IPS-15b (cell line): ENCODE measurements around the gene MICU1.
"Not testable (repeated sequence)": the region's sequence is repeated elsewhere in the genome, so short reads cannot be mapped to it uniquely, and the experiment has no call there.

Experiments used
- H3K27me3 ChIP-seq: one replicate; pipeline ENCODE4 v1.6.1; 2013; ENCODE audit warnings: low read length; ENCODE audit not compliant: control insufficient read depth, insufficient read depth
- H3K36me3 ChIP-seq: one replicate; pipeline ENCODE4 v1.6.1; 2013; ENCODE audit warnings: low read length; ENCODE audit not compliant: control insufficient read depth, insufficient read depth
- H3K4me1 ChIP-seq: one replicate; pipeline ENCODE4 v1.6.1; 2013; ENCODE audit warnings: mild to moderate bottlenecking, low read length; ENCODE audit not compliant: control insufficient read depth, insufficient read depth
- H3K4me3 ChIP-seq: one replicate; pipeline ENCODE4 v1.5.1; 2013; ENCODE audit warnings: low read depth, low read length
- H3K9ac ChIP-seq: one replicate; pipeline ENCODE4 v1.6.1; 2013; ENCODE audit warnings: low read depth, mild to moderate bottlenecking, low read length
- H3K9me3 ChIP-seq: one replicate; pipeline ENCODE4 v1.6.1; 2013; ENCODE audit warnings: mild to moderate bottlenecking, low read length; ENCODE audit not compliant: control insufficient read depth, insufficient read depth

Gene MICU1

DNA sequence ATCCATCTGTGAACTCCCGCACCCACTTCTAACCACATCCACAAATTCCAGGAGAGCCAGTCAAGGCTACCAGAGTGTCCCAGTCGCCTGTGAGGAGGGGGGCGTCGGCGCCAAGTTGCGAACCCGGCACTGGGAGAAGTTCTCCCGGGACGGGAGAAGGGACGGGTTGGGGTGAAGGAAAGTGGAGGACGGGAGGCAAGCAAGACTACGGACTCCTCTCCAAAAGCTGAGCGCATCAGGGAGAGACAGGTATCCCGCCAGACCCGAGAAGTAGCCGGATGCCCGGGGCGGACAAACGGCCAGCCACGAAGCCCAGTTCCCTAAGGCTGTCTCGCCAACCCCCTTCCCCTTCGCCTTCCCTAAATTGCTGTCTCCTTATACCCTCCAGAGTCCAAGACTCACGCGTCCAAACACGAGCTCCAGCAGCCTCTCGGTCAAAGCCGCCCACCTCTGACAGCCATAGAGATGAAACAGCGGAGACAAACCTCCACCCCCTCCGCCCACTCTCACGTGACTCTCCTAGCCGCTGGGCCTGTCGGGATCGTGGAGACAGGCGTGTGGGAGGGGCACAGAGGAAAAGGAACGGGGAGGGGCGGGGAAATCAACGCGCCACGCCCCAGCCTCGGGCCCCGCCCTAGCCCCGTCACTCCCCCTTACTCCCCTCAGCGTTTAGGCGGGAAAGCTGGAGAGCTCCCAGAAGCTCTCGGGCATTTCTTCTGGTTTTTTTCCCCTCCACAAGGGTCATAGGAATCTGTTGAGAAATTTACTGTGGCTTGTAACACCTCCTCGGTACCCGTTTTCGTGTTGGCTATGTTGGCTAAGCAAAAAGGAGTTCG lies at the start of gene MICU1:
MICU1 (minus strand) TSS at position 472 of the 836 bp plus-strand sequence. CDS start 59,286 bp downstream, outside the sequence.
- H3K36me3 ChIP-seq, result no peaks in the 10 kb centered on the region
- peak within 1 kb of the TSS; percentile 99 for H3K4me3 ChIP-seq
- no peaks in the 10 kb centered on the region for H3K27me3 ChIP-seq
- no peaks in the 10 kb centered on the region for H3K9me3 ChIP-seq
- H3K4me1 ChIP-seq, result peaks cover 3% of the 10 kb centered on the region
- peak within 1 kb of the TSS; percentile 82 for H3K9ac ChIP-seq

- H3K27me3 ChIP-seq, H3K36me3 ChIP-seq, H3K9ac ChIP-seq, H3K9me3 ChIP-seq, H3K4me1 ChIP-seq, H3K4me3 ChIP-seq: not testable (repeated sequence)
These were observed 48.3 kb upstream of the MICU1 start for GRCh38 chr10:72674174-72674573.

- Histone ChIP-seq H3K9me3 (no peaks in the 10 kb centered on the region), H3K9ac (no peak overlapping the region), H3K27me3 (no peaks in the 10 kb centered on the region), H3K4me3 (no peak overlapping the region), H3K4me1 (no peaks in the 10 kb centered on the region), H3K36me3 (no peaks in the 10 kb centered on the region)
These were observed 47.4 kb upstream of the MICU1 start for GRCh38 chr10:72673280-72673679.

- no peak overlapping the region for H3K9ac ChIP-seq
- no peak overlapping the region for H3K4me3 ChIP-seq
- no peaks in the 10 kb centered on the region for H3K9me3 ChIP-seq
- H3K36me3 ChIP-seq, result no peaks in the 10 kb centered on the region
- H3K4me1 ChIP-seq, result no peaks in the 10 kb centered on the region
- H3K27me3 ChIP-seq, result no peaks in the 10 kb centered on the region
These were observed 41.5 kb upstream of the MICU1 start for GRCh38 chr10:72667207-72667864.

- H3K36me3 ChIP-seq, result no peaks in the 10 kb centered on the region
- no peaks in the 10 kb centered on the region for H3K4me1 ChIP-seq
- H3K27me3 ChIP-seq, result no peaks in the 10 kb centered on the region
- H3K9ac ChIP-seq, result no peak overlapping the region
- H3K4me3 ChIP-seq, result no peak overlapping the region
- H3K9me3 ChIP-seq, result no peaks in the 10 kb centered on the region
These were observed 40.0 kb upstream of the MICU1 start for GRCh38 chr10:72665925-72666324.

DNA sequence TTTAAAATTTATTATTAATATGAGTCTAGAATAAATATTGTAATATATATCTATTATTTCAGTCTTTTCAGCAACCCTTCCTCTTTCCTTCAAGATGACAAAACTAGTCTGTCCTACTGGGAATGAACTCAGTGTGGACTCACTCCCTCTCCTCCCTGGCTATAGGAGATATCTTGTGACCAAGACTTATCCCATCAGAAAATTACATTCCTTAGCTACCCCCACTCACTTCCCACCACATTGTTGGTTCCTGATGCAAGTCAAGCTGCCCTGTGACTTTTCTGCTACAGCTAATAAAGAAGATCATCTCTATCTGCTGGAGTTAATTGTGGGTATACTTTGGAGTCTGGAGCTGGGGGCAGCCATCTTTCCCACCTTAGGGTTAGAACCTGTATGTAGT lies 38.1 kb upstream of the MICU1 start:
- H3K9ac ChIP-seq, result no peak overlapping the region
- no peaks in the 10 kb centered on the region for H3K9me3 ChIP-seq
- H3K36me3 ChIP-seq, result no peaks in the 10 kb centered on the region
- peaks cover under 1% of the 10 kb centered on the region for H3K4me1 ChIP-seq
- no peaks in the 10 kb centered on the region for H3K27me3 ChIP-seq
- no peak overlapping the region for H3K4me3 ChIP-seq

DNA sequence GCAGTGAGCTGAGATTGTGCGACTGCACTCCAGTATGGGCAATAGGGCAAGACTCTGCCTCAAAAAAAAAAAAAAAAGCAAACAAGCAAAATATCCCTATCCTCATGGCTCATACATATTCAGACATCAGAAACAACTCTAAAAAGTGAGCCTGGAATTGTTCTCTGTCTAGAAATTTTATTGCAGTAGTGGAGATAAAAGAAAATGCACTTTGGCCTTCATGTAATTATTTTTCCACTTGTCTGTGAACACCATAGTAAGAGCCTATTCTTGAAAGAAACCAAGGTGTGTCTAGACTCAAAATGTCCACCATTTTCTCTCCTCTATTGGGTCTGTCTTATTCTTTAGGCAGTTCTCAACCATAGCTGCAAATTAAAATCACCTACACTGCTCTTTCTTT lies 35.6 kb upstream of the MICU1 start:
- no peaks in the 10 kb centered on the region for H3K27me3 ChIP-seq
- H3K9me3 ChIP-seq, result no peaks in the 10 kb centered on the region
- H3K36me3 ChIP-seq, result no peaks in the 10 kb centered on the region
- H3K4me1 ChIP-seq, result peaks cover 2% of the 10 kb centered on the region
- H3K9ac ChIP-seq, result no peak overlapping the region
- H3K4me3 ChIP-seq, result no peak overlapping the region

- Histone ChIP-seq H3K4me1 (peaks cover 2% of the 10 kb centered on the region), H3K9me3 (no peaks in the 10 kb centered on the region), H3K9ac (no peak overlapping the region), H3K4me3 (no peak overlapping the region), H3K36me3 (no peaks in the 10 kb centered on the region), H3K27me3 (no peaks in the 10 kb centered on the region)
These were observed 34.3 kb upstream of the MICU1 start for GRCh38 chr10:72660220-72660619.

- Histone ChIP-seq H3K4me1 (peaks cover 2% of the 10 kb centered on the region), H3K27me3 (no peaks in the 10 kb centered on the region), H3K4me3 (no peak overlapping the region), H3K36me3 (no peaks in the 10 kb centered on the region), H3K9ac (no peak overlapping the region), H3K9me3 (no peaks in the 10 kb centered on the region)
These were observed 33.8 kb upstream of the MICU1 start for GRCh38 chr10:72659694-72660093.

DNA sequence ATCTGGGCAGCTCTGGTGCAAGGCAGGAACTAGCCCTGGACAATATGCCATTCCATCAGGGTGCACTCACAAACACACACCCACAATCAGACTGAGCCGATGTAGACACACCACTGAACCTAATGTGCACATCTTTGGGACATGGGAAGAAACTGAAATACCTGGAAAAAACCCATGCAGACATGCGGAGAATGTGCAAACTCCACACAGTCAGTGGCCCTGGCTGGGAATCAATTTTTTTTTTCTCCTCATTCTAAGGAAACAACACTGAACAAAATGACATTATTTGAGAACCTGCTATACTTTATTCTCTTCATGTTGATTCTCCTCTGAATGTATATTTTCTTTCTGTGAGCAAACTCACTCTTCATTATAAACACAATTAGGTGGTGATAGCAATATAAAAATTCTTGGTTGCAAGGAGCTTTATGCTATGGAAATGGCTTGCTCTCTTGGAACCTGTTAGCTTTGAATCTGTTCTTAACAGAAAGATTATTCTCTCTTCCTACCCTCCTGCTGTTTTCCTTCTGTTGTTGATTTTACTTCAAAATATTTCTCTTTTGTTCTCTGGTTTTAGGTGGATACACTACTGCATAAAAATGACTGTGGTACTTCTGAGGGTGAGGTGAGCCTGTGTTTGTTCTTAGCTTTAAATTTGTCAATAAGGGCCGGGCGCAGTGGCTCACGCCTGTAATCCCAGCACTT lies 33.0 kb upstream of the MICU1 start:
- no peak overlapping the region for H3K9ac ChIP-seq
- no peak overlapping the region for H3K4me3 ChIP-seq
- H3K4me1 ChIP-seq, result peaks cover 2% of the 10 kb centered on the region
- H3K27me3 ChIP-seq, result no peaks in the 10 kb centered on the region
- no peaks in the 10 kb centered on the region for H3K36me3 ChIP-seq
- H3K9me3 ChIP-seq, result no peaks in the 10 kb centered on the region

DNA sequence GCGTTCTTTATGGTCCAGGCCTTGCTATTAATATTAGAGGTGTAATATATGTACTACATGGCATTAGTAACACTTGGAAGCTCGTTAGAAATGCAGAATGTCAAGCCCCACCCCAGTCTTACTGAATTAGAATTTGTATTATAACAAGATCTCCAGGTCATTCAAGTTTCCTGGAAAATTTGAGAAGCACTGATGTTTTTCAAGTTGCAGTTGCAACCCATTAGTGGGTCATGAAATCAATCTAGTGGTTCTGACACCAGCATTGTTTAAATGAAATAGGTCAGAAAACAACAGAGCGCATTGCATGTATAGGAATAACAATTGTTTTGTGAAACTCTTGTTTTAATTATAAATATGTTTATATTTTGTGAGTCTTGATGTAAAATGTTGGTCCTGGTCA lies 28.8 kb upstream of the MICU1 start:
- Histone ChIP-seq H3K9me3 (no peaks in the 10 kb centered on the region), H3K36me3 (no peaks in the 10 kb centered on the region), H3K4me3 (no peak overlapping the region), H3K4me1 (peaks cover 2% of the 10 kb centered on the region), H3K27me3 (no peaks in the 10 kb centered on the region), H3K9ac (no peak overlapping the region)
